ENCODE data around the gene ZNF18.

DNA sequence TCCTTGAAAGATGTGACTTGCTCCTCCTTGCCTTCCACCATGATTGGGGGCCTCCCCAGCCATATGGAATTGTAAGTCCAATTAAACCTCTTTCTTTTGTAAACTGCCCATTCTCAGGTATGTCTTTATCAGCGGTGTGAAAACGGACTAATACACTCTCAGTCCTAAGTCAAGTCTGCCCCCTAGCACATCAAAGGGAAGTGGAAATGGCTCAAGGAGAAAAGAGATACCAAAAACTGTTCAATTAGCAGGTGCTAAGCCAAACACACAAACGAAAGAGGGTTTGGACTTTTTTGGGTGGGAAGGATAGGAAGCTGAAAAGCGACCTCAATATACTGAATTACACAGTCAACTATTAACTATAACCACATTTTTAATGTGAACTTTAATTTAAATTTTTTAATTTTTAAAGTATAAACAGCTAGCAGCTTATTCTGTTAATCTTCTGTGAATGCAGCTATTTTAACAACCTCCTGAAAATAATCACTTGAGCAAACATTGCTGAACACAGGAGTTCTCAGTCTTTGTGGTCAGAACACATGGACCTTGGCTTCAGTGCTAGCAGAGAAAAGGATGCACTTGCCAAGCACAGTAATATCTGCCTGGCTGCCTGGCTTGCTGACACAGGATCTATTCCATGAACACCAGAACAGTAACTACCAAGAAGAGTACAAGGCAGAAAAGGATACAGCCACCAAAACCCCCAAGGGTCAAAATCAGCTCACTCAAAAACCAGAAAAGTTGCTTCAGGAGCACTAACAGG is 10.9 kb downstream of the ZNF18 start:
- TF ChIP-seq, protein P1, sequence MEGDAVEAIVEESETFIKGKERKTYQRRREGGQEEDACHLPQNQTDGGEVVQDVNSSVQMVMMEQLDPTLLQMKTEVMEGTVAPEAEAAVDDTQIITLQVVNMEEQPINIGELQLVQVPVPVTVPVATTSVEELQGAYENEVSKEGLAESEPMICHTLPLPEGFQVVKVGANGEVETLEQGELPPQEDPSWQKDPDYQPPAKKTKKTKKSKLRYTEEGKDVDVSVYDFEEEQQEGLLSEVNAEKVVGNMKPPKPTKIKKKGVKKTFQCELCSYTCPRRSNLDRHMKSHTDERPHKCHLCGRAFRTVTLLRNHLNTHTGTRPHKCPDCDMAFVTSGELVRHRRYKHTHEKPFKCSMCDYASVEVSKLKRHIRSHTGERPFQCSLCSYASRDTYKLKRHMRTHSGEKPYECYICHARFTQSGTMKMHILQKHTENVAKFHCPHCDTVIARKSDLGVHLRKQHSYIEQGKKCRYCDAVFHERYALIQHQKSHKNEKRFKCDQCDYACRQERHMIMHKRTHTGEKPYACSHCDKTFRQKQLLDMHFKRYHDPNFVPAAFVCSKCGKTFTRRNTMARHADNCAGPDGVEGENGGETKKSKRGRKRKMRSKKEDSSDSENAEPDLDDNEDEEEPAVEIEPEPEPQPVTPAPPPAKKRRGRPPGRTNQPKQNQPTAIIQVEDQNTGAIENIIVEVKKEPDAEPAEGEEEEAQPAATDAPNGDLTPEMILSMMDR (IDR thresholded peaks at IDR 0.05; ENCODE audit: extremely low read depth in 1 of 2, insufficient read depth in 1 of 2, low read depth in 1 of 2, low read length in 2 of 2), result no peak
- TF ChIP-seq POLR2A (IDR thresholded peaks at IDR 0.05; ENCODE audit: low read depth, low read length) (no peak), MYC (IDR thresholded peaks at IDR 0.05; ENCODE audit: low read depth, low read length) (no peak), FOS (IDR thresholded peaks at IDR 0.05; ENCODE audit: borderline replicate concordance, insufficient read depth, low read length) (no peak), EZH2 (IDR thresholded peaks at IDR 0.05; ENCODE audit: borderline replicate concordance, low read depth, low read length, severe bottlenecking) (no peak), MAX (IDR thresholded peaks at IDR 0.05; ENCODE audit: insufficient read depth, insufficient read length) (no peak), POLR2AphosphoS5 (IDR thresholded peaks at IDR 0.05; ENCODE audit: insufficient read depth, low read depth, low read length) (no peak)
